Measurements from ENCODE around the gene PLA2G4D.

GRCh38 chr15:42110367-42110766 is 16.0 kb upstream of the PLA2G4D start:
- TF ChIP-seq CTCF (IDR thresholded peaks at IDR 0.05) (no peak), POLR2A (IDR thresholded peaks at IDR 0.05) (no peak)
